ENCODE measurements around the gene STATH.

DNA sequence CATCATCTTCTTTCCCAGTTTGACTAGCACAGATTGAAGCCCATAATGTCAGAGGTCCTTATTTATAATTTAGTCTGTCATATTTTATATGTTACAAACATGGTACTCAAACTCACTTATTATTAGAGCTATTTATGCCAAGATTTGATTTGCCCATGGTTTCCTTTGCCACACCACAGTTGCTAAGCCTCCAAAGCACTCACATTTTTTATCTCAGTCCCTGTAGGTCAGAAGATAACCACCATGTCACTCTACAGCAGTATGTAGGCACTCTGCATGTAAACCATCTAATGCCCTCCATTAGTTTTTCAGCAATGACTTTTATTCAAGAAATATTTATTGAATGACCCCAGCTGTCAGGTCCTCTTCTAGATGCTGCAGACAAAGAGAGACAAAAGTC, 6.7 kb downstream of the STATH start:
- TF ChIP-seq CTCF (IDR thresholded peaks at IDR 0.05) (no peak), POLR2AphosphoS5 (IDR thresholded peaks at IDR 0.05) (no peak)

All from breast epithelium (tissue), 3 donors.